ENCODE data around the gene ATP2B2. TPM values are rescaled to one million over a fixed set of nuclear protein-coding genes. Genes with fewer than 3 reads are reported as not detected.

Gene ATP2B2
- total and polyA plus RNA-seq, 10 of the 15 experiments (the other 5 are each of a cell fraction or from before 2014, with no cell fraction given), result 0.04 TPM; not detected in 9

DNA sequence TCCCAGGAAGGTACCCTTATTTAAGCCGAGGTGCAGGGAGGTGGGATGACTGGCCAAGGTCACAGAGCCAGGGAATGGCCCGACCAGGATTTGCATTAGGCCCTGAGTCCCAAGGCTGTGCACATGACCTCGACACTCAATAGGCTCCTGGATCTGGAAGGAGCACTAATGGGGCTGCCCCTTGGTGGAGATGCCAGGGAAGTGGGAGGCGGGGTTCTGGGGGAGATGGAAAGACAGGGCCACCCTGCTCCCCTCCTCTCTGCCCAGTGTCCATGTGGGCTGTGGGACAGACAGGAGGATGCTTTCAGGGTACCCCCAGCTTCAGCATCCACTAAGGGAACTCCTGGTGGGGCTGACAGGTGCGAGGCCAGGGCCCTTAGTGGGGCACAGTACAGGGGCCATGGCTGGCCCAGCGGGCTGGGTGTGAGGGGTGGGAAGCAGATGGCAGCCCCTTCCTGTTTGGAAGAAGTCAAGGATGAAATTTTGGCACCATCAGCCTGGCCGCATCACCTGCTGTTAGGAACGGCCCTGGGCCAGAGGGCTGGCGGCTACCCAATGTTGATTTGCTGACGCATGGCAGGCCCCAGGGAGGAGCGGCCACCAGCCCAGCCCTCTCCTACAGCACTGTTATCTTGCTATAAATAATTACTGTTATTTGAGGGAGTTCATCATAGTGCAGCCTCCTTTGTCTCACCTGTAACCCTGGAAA, 37.3 kb downstream of the ATP2B2 start:
- no peak overlapping the region for H3K4me3 ChIP-seq
- H3K36me3 ChIP-seq (ENCODE audit: control insufficient read depth in 2 of 2, insufficient read depth in 2 of 2, low read length in 1 of 2), result no peaks in the 10 kb centered on the region
- ChIA-PET POLR2A (no interaction called here), CTCF (no interaction called here), SMC1A (ENCODE audit: uncharacterized antibody, unreplicated experiment) (no interaction called here), RAD21 (ENCODE audit: unreplicated experiment) (interaction anchor here (0.6 kb wide), 1 partner anchor 866 kb away, joined by 3 read pairs; no protein-coding TSS in a partner anchor)
- FAIRE-seq, result no peak
- H3K27me3 ChIP-seq (replicated peaks in 1 of 2; ENCODE audit: control insufficient read depth in 2 of 2, insufficient read depth in 2 of 2, low read length in 1 of 2), result peaks cover 0 to 4% of the 10 kb centered on the region in 2 experiments; a peak in 1 of 4 replicates
- H3K79me2 ChIP-seq (ENCODE audit: control insufficient read depth, insufficient read depth, low read length), result no peaks in the 10 kb centered on the region
- WGBS (ENCODE audit: insufficient coverage, insufficient replicate concordance, low lambda C conversion rate, missing lambda C conversion rate), result 26% methylated on average over 11 of the region's 11 CpGs
- no peaks in the 10 kb centered on the region for H3K4me1 ChIP-seq (ENCODE audit: control insufficient read depth, insufficient read depth, low read length)
- H4K20me1 ChIP-seq (ENCODE audit: control insufficient read depth, insufficient read depth), result no peaks in the 10 kb centered on the region
- no peak for ATAC-seq
- BruUV-seq (replicated peaks), result no TSS peak
- no peak overlapping the region for H2AFZ ChIP-seq (ENCODE audit: control insufficient read depth, low read depth, low read length)
- intact Hi-C loops (cut with micrococcal nuclease; ENCODE audit: unreplicated experiment), result no loop called here
- H3K4me2 ChIP-seq (ENCODE audit: control insufficient read depth, insufficient read depth), result no peak overlapping the region
- no peak overlapping the region for H3K27ac ChIP-seq (ENCODE audit: control insufficient read depth, insufficient read depth)
- no peak overlapping the region for H3K9ac ChIP-seq (ENCODE audit: control insufficient read depth, insufficient read depth, low read length)
- in situ Hi-C loops (cut with MboI), result no loop called here
- no peaks in the 10 kb centered on the region for H3K9me3 ChIP-seq (replicated peaks; ENCODE audit: control insufficient read depth, insufficient read depth, low read length)
- DNase-seq (ENCODE audit: low read depth, low spot score), result no peak
- TF ChIP-seq MYB (IDR thresholded peaks at IDR 0.05; ENCODE audit: borderline replicate concordance, low read depth, low read length) (no peak), MXI1 (IDR thresholded peaks at IDR 0.05; ENCODE audit: low read depth, low read length) (no peak), NFYA (IDR thresholded peaks at IDR 0.05; ENCODE audit: borderline replicate concordance, low read depth, low read length) (no peak), ESRRA (IDR thresholded peaks at IDR 0.05; ENCODE audit: low read length) (no peak), BACH1 (IDR thresholded peaks at IDR 0.05; ENCODE audit: borderline replicate concordance) (no peak), SPI1 (IDR thresholded peaks at IDR 0.05; ENCODE audit: borderline replicate concordance, insufficient read depth, low read depth, low read length) (no peak), GABPA (IDR thresholded peaks at IDR 0.05; ENCODE audit: low read depth) (no peak), ATF7 (IDR thresholded peaks at IDR 0.05; ENCODE audit: low read depth) (no peak), EGR1 (IDR thresholded peaks at IDR 0.05; ENCODE audit: borderline replicate concordance in 1 of 2, low read depth in 2 of 2, low read length in 2 of 2) (no peak), STAT1 (conservative IDR thresholded peaks at IDR 0.05) (no peak), ZBED1 (IDR thresholded peaks at IDR 0.05; ENCODE audit: borderline replicate concordance) (no peak), SMAD5 (IDR thresholded peaks at IDR 0.05; ENCODE audit: low read depth) (no peak)
- TF ChIP-seq, protein P1, sequence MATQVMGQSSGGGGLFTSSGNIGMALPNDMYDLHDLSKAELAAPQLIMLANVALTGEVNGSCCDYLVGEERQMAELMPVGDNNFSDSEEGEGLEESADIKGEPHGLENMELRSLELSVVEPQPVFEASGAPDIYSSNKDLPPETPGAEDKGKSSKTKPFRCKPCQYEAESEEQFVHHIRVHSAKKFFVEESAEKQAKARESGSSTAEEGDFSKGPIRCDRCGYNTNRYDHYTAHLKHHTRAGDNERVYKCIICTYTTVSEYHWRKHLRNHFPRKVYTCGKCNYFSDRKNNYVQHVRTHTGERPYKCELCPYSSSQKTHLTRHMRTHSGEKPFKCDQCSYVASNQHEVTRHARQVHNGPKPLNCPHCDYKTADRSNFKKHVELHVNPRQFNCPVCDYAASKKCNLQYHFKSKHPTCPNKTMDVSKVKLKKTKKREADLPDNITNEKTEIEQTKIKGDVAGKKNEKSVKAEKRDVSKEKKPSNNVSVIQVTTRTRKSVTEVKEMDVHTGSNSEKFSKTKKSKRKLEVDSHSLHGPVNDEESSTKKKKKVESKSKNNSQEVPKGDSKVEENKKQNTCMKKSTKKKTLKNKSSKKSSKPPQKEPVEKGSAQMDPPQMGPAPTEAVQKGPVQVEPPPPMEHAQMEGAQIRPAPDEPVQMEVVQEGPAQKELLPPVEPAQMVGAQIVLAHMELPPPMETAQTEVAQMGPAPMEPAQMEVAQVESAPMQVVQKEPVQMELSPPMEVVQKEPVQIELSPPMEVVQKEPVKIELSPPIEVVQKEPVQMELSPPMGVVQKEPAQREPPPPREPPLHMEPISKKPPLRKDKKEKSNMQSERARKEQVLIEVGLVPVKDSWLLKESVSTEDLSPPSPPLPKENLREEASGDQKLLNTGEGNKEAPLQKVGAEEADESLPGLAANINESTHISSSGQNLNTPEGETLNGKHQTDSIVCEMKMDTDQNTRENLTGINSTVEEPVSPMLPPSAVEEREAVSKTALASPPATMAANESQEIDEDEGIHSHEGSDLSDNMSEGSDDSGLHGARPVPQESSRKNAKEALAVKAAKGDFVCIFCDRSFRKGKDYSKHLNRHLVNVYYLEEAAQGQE (IDR thresholded peaks at IDR 0.05; ENCODE audit: low read depth, low read length), result no peak
- TF ChIP-seq, protein P2, sequence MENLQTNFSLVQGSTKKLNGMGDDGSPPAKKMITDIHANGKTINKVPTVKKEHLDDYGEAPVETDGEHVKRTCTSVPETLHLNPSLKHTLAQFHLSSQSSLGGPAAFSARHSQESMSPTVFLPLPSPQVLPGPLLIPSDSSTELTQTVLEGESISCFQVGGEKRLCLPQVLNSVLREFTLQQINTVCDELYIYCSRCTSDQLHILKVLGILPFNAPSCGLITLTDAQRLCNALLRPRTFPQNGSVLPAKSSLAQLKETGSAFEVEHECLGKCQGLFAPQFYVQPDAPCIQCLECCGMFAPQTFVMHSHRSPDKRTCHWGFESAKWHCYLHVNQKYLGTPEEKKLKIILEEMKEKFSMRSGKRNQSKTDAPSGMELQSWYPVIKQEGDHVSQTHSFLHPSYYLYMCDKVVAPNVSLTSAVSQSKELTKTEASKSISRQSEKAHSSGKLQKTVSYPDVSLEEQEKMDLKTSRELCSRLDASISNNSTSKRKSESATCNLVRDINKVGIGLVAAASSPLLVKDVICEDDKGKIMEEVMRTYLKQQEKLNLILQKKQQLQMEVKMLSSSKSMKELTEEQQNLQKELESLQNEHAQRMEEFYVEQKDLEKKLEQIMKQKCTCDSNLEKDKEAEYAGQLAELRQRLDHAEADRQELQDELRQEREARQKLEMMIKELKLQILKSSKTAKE (IDR thresholded peaks at IDR 0.05; ENCODE audit: low read depth, poor library complexity, severe bottlenecking), result no peak
- TF ChIP-seq, protein P3, sequence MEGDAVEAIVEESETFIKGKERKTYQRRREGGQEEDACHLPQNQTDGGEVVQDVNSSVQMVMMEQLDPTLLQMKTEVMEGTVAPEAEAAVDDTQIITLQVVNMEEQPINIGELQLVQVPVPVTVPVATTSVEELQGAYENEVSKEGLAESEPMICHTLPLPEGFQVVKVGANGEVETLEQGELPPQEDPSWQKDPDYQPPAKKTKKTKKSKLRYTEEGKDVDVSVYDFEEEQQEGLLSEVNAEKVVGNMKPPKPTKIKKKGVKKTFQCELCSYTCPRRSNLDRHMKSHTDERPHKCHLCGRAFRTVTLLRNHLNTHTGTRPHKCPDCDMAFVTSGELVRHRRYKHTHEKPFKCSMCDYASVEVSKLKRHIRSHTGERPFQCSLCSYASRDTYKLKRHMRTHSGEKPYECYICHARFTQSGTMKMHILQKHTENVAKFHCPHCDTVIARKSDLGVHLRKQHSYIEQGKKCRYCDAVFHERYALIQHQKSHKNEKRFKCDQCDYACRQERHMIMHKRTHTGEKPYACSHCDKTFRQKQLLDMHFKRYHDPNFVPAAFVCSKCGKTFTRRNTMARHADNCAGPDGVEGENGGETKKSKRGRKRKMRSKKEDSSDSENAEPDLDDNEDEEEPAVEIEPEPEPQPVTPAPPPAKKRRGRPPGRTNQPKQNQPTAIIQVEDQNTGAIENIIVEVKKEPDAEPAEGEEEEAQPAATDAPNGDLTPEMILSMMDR (IDR thresholded peaks at IDR 0.05 in 2 of 3, conservative IDR thresholded peaks at IDR 0.05 in 1 of 3; ENCODE audit: control insufficient read depth in 2 of 3, extremely low read depth in 1 of 3, insufficient read depth in 1 of 3, low read depth in 3 of 3, low read length in 3 of 3), result no peak
